Activated CD8-positive, alpha-beta memory T cell treated with anti-CD3 and anti-CD28 coated beads for 48 hours (primary cell): ENCODE measurements around the gene ZBTB20.

Experiments
- DNase-seq, 3 experiments: peaks; one replicate each; pipeline ENCODE4 v3.0.0-alpha.2; 2020; ENCODE audit warnings: low read depth in 2 of 3, low spot score in 2 of 3

Gene ZBTB20

DNA sequence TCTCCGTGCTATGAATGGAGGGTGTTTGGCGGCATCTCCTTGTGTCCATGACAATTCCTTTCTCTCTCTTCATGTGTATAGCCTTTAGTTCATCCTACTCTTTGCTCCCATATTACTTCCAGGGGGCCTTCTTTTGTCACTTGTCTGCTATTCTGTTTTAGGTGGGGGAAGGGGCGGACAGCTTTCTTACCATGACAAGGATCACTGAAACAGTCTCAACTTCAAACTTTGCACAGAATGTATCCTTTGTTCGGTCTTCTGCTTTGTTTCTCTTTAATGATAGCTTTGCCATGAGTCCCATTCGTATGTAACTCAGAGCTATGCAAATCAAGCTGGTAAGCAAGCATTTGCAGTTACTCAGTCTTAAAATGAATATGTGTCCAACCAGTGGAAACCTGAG lies 559.1 kb downstream of the ZBTB20 start:
- no peak for DNase-seq

DNA sequence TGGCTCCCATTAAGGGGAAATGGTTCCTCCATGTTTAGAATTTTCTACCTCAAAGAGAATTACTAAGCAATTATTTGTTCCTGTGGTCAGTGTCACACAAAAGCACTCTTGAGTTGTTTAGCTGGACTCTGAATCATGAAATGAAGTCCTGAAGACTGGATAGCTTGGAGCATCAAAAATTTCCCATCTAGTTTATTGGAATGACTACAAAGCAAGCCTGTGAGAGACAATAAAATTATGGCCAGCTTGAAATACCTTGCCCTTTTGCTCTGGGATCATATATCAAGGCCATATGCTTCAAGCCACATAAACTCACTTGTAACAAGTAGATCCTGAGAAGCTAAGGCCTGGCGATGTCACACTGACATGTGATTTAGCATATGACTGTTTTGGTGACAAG lies 561.0 kb downstream of the ZBTB20 start:
- no peak for DNase-seq

- DNase-seq: no peak
These were observed 561.4 kb downstream of the ZBTB20 start for GRCh38 chr3:114585687-114586086.

DNA sequence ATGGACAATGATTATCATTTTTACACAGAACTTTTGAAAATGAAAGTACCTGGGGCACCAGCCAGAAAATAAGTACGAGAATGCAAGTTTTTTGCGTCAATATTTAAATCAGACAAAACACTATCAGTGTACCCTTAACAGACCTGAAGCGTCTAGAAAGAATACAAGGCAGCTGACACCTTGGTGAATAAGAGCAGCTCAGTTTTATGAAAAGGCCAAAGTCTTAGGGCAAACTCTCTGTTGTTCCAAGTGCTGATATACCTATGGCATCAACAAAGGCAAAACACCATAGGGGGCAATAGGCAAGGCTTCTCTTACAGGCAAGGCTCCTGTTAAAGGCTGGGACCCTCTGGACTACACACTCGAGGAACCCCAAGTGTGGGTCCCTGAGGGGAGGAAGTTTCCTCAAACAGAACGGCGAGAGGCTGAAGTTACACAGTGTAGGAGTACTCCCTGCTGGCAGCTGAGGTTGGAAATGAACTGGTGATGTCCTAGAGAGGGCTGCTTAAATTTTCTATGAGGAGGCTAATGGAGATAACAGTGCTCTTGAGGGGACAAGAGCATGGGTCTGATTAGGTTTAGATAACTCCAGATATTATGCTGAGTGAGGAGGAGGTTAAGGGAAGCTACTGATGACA lies 562.2 kb downstream of the ZBTB20 start:
- DNase-seq: no peak

DNA sequence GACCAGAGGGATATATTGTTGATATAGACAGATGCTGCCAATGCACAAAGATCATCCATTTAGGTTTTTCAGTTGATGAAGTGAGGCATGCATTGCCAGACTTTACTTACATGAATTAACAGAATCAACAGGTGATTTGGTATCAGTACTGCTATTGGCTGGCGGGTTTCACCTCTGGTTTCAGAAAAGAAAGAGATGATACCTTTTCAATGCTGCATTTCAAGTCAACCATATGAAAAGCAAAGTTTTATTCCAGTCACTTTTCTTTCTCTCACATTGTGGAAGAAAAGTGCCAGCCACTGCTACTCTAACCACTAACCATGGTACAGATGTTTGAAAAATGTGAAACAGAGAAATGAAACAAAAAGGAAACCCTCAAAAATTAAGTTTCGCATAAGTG lies 564.2 kb downstream of the ZBTB20 start:
- no peak for DNase-seq

DNA sequence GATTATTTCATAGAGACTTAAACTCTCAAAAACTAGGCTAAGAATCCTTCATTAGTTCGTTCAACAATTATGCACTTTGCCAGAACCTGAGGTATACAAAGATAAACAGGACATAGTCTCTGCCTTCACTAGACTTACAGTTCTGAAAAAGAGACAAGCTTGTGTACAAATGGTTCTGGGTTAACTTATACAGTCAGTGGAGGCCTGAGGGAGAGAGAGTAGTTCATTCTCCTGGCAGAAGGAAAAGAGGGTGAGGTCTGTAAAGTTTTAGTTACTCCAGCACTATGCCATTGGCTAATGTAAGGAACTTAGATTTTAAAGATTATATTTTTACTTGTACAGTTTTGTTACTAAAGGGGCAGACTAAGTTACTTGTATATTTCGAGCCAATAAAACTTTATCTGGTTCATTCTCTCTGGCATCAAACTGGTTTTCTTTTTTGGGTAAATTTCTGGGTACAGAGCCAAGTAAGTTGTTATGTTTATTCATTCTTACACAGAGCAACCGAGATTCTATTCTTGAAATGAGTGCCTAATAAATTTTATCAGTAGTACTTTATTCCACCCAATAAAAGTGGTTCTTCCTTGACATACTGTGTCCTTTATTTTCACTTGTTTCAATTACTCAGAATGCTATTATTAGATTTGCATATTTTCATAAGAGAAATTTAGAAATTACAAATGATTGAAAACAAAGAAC lies 574.6 kb downstream of the ZBTB20 start:
- no peak for DNase-seq

DNA sequence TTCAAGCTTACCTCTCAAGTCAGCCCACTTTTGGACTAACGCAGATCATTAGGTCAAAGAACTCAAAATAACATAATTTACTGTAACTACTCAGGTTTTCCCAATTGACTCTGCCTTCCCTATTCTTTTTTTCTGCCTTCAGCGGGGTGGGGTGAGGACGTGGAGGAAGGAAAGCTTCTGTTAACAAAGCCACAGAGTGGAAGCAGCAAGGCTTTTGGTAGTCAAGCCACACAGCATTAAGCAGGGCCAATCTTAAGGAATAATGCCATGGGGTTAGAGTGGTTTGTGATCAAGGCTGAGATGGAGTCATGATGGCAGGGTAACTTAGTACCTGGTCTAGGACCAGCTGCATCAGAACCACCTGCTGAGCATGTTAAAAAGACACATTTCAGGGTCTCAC lies 575.7 kb downstream of the ZBTB20 start:
- DNase-seq: no peak

DNA sequence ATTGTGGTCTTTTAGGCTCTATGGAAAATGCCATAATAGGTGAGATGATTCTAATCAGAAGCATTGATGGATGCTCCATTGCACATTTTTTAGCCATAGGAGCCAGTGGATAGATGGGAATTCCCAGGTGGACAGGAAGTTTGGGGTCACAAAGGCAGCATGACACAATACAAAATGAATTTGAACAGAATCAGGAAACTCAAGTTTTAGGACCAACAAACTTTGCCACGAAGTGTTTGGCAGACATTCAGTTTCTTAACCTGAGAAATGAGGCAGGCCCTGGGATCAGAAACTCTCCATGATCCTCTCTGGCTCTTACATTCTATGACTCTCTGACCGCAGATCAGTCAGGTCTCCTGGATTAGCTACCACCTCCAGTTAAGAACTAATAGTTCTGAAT lies 577.9 kb downstream of the ZBTB20 start:
- no peak for DNase-seq

GRCh38 chr3:114567771-114568170 lies 579.3 kb downstream of the ZBTB20 start:
- DNase-seq: no peak

- DNase-seq: no peak
These were observed 580.3 kb downstream of the ZBTB20 start for GRCh38 chr3:114566767-114567166.

DNA sequence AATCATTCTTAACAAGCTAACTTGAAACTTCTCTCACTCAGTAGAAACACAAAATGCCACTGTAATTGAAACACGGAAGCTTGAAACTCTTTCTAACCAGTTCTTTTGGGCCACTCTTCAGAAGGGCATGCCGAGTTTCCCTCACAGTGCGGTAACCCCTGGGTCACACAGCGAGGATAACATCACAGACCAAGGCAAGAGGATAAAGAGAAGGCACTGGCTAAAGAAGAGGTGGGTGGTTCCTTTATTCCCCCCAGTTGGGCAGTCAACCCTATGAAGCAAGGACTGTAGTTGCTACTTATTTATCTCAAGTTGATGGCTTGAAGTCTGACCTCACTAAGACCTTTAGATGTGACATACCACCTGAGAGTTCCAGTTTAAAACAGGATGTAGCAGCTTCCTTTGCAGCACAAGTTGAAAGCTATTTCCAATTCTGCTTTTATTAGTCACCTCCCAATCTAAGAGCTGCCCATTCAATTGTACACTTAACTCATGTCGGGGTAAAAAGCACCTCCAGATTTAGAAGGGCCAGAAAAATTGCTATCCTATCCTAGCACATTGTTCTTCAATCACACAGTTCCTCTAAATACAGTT lies 580.8 kb downstream of the ZBTB20 start:
- DNase-seq: no peak

- no peak for DNase-seq
These were observed 581.9 kb downstream of the ZBTB20 start for GRCh38 chr3:114565216-114565615.

DNA sequence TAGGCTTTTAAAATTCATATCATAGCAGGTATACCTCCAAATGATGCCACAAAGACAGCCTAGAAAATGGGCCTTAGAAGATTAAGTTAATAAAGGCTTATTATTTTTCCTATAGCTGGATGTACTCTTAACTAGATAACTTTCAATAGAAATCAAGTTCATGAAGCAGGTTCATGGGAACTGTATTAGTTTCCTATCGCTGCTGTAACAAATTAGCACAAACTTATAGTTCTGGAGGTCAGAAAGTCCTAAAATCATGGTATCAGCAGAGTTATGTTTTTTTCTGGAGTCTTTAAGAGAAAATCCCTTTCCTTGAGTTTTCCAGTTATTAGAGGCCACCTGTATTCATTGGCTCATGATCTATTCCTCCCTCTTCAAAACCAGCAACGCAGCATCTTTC lies 583.4 kb downstream of the ZBTB20 start:
- DNase-seq: no peak

- DNase-seq: no peak
These were observed 584.5 kb downstream of the ZBTB20 start for GRCh38 chr3:114562557-114562956.

DNA sequence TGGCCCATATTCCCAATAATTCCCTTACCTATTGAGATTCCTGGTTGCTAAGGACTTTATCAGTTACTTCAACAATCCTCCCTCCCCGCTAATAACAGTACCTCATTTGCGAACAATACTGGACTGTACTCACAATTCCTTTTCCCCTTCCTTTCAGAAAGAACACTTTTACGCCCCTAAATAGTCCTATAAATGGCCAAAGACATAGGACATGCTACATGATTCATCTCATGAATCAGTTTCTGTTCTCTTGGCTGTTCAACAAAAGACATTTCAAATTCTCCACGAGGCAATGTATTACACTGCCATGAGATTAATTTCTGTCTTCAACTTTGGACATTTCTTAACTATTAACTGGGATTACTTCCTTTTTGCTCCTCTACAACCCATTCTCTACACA lies 588.8 kb downstream of the ZBTB20 start:
- no peak for DNase-seq

DNA sequence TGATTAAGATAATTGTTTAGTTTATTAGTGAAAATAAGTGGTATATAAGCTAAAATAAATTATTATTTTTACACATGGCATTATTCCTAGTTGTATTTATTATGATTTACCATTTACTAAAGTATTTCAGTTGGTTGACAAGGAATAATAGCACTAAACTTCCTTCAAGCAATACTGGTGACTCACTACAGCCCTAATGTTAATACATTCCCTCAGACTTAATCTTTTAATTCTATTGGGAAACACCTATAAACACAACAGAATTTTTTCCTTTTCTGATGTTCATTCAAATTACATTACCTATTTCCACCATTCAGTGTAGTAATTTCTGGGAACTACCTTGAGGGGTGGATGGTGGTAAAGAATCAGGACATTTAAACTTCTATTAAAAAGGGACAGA lies 589.3 kb downstream of the ZBTB20 start:
- DNase-seq: no peak

DNA sequence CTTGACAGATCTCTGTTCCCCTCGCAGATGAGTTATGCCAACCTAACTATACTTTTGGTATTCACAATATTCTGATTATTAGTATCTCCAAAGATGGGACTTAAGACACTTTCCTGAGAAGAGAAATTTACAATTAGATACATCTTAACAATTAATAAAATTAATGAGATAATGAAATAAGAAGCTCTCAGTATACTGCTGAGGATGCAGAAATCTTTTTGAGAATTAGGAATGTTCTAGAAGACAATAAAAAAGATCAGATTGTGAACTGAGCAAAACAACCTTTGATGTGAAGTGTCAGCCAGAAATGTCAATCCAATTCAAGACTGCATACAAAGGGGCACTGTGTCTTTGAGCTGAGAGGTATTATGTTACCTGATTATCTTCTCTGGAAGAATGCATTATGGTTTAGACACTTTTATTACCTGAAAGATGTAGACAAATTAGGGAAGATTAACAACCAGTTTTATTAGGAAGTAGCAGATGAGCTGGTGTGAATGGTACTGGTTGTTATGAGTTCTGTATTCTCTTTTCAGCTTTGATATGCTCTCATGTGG lies 590.4 kb downstream of the ZBTB20 start:
- no peak for DNase-seq

DNA sequence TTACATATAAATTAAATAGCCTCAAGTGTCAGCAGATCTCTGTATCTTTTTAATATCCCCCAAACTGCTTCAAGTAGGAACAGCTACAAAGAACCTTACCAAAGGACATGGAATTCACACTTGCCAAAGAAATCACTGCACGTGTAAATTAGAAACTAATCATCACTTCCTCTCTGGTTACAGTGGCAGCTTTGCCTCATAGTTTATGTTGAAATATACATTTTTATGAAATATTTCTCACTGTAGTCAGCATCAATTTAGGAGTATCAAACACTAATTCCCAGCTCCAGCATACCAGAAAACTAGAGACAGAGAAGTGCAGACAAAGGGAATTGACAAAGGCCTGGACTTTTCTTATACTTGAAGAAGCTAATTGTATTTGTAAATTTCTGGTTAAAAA lies 592.4 kb downstream of the ZBTB20 start:
- DNase-seq: no peak

DNA sequence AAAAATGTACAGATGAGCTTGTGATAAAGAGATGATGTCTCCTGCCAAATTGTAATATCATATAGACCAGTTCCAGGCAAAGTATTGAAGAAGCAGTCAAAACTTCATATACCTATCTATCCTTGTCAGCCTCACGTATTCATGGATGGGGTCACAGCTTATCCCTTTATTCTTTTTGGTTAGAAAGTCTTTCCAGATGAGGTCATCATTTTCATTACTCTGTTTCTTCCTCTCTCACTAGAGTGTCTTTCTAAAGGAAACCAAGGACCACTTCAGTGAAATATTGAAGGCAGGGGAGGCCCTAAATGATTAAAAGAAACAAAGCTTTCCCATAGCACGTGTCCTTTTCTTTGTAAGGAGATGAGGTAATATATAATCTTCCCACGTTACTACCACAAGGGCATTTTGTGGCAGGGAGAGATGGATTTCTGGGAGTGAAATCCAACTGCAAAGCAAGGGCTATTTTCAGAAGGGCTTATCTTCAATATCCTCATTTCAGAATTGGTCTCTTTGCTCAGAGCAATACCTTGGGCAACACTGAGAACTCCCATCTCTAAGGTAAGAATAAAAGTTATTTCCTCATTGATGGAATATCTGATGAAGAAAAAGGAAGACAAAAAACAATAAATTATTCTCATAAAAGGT lies 593.0 kb downstream of the ZBTB20 start:
- no peak for DNase-seq

GRCh38 chr3:114552527-114552812 lies 594.6 kb downstream of the ZBTB20 start:
- DNase-seq: no peak

- no peak for DNase-seq
These were observed 595.1 kb downstream of the ZBTB20 start for GRCh38 chr3:114551770-114552526.
